HG03280 (cell line): Measurements from ENCODE around the gene DNAH11.
"Not testable (repeated sequence)": the region's sequence is repeated elsewhere in the genome, so short reads cannot be mapped to it uniquely, and the experiment has no call there.

Source experiments
- ATAC-seq: cut with Tn5 transposase; IDR thresholded peaks from one replicate; pipeline ENCODE4 v1.9.1; 2021; ENCODE audit warnings: mild to moderate bottlenecking, moderate library complexity; ENCODE audit not compliant: unreplicated experiment

Gene DNAH11

GRCh38 chr7:21868576-21868850 is 325.7 kb downstream of the DNAH11 start:
- ATAC-seq = no peak

- no peak for ATAC-seq
Observed at GRCh38 chr7:21869785-21870402, 327.1 kb downstream of the DNAH11 start.

GRCh38 chr7:21883069-21883468 is 340.2 kb downstream of the DNAH11 start:
- ATAC-seq = no peak

- not testable (repeated sequence) for ATAC-seq
Observed at GRCh38 chr7:21883501-21883900, 340.7 kb downstream of the DNAH11 start.

GRCh38 chr7:21884496-21884895 is 341.7 kb downstream of the DNAH11 start:
- no peak for ATAC-seq

GRCh38 chr7:21886396-21886795 is 343.6 kb downstream of the DNAH11 start:
- no peak for ATAC-seq

GRCh38 chr7:21887353-21887752 is 344.5 kb downstream of the DNAH11 start:
- ATAC-seq = no peak

- ATAC-seq = no peak
Observed at GRCh38 chr7:21887779-21888178, 344.9 kb downstream of the DNAH11 start.

GRCh38 chr7:21891291-21891690 is 348.5 kb downstream of the DNAH11 start:
- ATAC-seq = no peak

- ATAC-seq = no peak
Observed at GRCh38 chr7:21893401-21893800, 350.6 kb downstream of the DNAH11 start.

GRCh38 chr7:21898265-21898930 is 355.6 kb downstream of the DNAH11 start:
- ATAC-seq = peak; percentile 76

GRCh38 chr7:21902240-21902639 is 359.4 kb downstream of the DNAH11 start:
- ATAC-seq = no peak

GRCh38 chr7:21903020-21903786 is 360.4 kb downstream of the DNAH11 start:
- no peak for ATAC-seq

GRCh38 chr7:21908746-21909145 is 365.9 kb downstream of the DNAH11 start:
- no peak for ATAC-seq

- ATAC-seq = no peak
Observed at GRCh38 chr7:21910253-21910652, 367.4 kb downstream of the DNAH11 start.

- no peak for ATAC-seq
Observed at GRCh38 chr7:21911341-21911875, 368.6 kb downstream of the DNAH11 start.

- ATAC-seq = no peak
Observed at GRCh38 chr7:21912305-21912704, 369.5 kb downstream of the DNAH11 start.

GRCh38 chr7:21912931-21913780 is 370.3 kb downstream of the DNAH11 start:
- no peak for ATAC-seq

GRCh38 chr7:21914671-21915070 is 371.8 kb downstream of the DNAH11 start:
- no peak for ATAC-seq

- ATAC-seq = no peak
Observed at GRCh38 chr7:21915140-21915539, 372.3 kb downstream of the DNAH11 start.

- no peak for ATAC-seq
Observed at GRCh38 chr7:21916176-21916575, 373.3 kb downstream of the DNAH11 start.
